ENCODE data around the gene MRNIP.
"Not testable (repeated sequence)": the region's sequence is repeated elsewhere in the genome, so short reads cannot be mapped to it uniquely, and the experiment has no call there.

MRNIP gene

DNA sequence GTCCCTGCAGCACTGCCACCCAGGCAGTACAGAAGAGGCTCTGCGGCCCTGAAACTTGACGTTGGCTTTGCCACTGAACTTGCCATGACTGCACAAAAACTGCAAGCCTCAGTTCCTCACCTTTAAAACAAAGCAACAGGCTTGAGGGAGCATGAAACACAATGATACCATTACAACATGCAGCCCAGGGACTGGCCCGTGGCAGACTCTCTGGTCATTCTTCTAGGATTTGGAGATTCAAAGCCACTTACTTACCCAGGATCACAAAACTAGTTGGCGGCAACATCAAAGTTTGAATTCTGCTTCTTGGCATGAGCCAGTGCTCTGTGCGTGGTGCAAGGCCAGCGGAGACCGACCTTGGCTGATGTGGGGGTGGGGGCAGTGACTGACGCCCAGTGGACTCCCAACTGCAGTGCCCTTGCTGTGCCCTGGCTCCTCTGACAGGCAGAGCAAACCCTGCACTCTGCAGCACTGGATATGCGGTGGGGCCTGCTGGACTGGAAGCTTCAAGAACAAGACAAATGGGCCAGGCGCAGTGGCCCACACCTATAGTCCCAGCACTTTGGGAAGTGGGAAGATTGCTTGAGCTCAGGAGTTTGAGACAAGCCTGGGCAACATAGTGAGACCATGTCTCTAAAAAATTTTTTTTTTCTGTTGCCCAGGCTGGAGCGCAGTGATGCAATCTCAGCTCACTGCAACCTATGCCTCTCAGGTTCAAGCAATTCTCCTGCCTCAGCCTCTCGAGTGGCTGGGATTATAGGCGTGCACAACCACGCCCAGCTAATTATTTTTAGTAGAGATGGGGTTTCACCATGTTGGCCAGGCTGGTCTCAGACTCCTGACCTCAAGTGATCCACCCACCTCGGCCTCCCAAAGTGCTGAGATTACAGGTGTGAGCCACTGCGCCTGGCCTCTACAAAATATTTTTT lies 19.0 kb downstream of the MRNIP start:
- DNase-seq (ENCODE audit: low spot score): no peak

DNA sequence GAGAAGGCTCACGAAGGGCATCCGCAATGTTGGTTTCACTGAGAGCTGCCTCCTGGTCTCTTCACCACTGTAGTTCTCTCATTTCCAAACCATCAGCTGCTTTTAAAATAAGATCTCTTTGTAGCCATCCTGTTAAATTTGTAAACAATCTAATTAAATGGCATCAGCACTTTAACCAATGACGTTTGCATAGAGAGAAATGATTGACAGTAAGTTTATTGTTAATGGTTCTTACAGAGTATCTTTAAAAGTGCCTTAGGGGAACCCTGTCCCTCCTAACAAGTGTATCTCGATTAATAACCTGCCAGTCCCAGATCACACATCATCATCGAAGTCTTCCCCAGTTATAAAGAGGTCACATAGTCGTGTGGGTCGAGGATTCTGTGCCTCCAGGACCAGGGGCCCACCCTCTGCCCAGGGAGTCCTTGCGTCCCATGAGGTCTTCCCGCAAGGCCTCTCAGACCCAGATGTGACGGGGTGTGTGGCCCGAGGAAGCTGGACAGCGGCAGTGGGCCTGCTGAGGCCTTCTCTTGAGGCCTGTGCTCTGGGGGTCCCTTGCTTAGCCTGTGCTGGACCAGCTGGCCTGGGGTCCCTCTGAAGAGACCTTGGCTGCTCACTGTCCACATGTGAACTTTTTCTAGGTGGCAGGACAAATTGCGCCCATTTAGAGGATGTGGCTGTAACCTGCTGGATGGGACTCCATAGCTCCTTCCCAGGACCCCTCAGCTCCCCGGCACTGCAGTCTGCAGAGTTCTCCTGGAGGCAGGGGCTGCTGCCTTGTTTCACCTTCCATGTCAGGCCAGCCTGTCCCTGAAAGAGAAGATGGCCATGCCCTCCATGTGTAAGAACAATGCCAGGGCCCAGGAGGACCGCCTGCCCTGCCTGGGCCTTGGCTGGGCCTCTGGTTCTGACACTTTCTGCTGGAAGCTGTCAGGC lies 21.3 kb downstream of the MRNIP start:
- DNase-seq (ENCODE audit: low spot score): no peak

DNA sequence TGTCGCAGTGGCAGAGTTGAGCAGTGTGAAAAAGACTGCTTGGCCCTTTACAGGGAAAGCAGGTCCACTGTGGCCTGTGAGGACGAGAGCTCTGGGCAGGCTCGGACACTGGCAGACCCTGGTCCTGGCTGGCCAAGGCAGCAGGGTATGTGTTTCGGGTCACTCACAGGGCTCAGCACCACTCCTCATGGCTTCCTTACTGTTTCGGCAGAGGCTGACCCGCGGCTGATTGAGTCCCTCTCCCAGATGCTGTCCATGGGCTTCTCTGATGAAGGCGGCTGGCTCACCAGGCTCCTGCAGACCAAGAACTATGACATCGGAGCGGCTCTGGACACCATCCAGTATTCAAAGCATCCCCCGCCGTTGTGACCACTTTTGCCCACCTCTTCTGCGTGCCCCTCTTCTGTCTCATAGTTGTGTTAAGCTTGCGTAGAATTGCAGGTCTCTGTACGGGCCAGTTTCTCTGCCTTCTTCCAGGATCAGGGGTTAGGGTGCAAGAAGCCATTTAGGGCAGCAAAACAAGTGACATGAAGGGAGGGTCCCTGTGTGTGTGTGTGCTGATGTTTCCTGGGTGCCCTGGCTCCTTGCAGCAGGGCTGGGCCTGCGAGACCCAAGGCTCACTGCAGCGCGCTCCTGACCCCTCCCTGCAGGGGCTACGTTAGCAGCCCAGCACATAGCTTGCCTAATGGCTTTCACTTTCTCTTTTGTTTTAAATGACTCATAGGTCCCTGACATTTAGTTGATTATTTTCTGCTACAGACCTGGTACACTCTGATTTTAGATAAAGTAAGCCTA lies 22.2 kb downstream of the MRNIP start:
- DNase-seq (ENCODE audit: low spot score): no peak

DNA sequence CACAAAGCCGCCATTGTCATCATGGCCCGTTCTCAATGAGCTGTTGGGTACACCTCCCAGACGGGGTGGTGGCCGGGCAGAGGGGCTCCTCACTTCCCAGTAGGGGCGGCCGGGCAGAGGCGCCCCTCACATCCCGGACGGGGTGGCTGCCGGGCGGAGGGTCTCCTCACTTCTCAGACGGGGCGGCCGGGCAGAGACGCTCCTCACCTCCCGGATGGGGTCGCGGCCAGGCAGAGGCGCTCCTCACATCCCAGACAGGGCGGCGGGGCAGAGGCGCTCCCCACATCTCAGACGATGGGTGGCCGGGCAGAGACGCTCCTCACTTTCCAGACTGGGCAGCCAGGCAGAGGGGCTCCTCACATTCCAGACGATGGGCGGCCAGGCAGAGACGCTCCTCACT lies 23.7 kb downstream of the MRNIP start:
- not testable (repeated sequence) for DNase-seq (ENCODE audit: low spot score)

DNA sequence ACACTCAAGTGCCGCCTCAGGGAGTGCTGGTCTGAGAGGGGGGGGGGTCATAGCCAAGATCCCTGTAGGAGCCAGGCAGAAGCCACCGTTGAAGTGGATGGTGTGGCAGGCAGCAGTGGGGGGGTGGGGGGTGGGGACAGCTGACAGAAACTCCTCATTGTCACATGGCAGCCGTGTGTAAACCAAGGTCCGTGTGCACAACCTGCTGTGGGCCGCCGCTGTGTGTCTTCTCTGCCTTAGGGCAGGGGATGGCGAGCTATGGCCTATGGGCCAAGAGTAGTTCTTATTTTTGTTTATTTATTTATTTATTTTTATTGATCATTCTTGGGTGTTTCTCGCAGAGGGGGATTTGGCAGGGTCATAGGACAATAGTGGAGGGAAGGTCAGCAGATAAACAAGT lies 24.5 kb downstream of the MRNIP start:
- no peak for DNase-seq (ENCODE audit: low spot score)

DNA sequence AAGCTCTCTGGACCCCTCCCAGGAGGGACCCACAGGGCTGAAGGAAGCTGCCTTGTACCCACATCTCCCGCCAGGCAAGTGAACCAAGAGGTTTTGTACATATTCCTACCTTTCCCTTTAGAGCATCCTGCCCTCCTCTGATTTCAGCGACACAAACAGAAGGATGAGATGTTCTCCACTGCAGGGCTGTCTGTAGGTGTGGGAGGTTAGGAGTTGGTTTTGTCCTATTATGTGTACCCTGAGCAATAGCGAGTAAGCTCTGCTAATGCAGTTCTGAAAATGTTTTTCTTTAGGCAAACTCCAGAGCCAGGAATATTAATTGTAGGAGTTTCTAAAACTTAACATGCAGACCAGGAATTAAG lies 24.9 kb downstream of the MRNIP start:
- DNase-seq (ENCODE audit: low spot score): no peak

DNA sequence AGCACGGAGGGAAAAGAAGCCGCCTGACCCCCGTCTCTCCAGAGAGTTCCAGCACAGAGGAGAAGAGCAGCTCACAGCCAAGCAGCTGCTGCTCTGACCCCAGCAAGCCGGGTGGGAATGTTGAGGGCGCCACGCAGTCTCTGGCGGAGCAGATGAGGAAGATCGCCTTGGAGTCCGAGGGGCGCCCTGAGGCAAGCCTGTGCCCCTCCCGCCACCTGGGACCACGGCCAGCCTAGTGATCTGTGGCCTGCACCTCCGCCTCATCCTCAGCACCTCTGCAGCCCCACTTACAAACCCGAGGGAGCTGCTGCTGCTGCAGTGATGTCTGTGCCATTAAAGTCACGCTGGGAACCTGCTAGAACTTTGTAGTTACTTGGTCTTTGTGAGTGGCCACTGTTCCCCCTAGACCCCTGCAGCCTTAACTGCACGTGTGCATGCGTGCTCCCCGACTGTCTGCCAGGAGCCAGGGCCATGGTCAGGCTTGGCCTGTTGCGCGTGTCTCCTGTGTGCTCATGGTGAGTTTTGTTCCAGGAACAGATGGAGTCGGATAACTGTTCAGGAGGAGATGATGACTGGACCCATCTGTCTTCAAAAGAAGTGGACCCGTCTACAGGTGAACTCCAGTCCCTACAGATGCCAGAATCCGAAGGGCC lies 25.4 kb downstream of the MRNIP start:
- DNase-seq (ENCODE audit: low spot score): no peak

DNA sequence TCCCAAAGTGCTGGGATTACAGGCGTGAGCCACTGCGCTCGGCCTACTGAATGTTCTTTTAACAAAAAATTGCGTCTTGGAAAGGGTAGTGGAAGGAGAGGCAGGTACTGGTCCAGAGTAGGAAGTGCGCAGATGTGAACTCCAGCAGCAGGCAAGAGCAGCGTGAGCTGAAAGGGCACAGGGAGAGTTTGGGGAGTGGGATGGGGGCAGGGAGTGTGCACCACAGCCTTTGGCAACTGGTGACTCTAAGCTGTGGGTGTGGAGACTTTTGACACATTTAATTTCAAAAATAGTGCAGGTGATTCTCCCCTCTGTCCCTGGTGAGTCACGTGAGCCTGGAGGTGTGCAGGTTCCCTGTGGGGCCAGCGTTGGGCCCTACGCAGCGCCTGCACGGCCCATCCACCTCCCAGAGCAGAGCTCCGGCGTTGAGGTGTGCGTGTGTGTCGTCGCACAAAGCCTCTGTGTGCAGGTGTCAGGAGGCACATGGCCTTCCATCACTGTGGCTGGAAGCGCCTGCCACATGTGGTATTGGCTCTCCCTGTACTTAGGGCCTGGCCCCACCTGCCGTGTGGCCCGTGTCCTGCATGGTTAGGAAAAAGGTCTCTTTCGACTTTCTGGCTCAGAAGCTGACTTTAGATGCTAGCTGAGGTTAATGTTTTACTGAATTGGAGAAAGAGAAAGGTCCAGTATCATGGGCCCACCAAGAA lies 26.4 kb downstream of the MRNIP start:
- no peak for DNase-seq (ENCODE audit: low spot score)

DNA sequence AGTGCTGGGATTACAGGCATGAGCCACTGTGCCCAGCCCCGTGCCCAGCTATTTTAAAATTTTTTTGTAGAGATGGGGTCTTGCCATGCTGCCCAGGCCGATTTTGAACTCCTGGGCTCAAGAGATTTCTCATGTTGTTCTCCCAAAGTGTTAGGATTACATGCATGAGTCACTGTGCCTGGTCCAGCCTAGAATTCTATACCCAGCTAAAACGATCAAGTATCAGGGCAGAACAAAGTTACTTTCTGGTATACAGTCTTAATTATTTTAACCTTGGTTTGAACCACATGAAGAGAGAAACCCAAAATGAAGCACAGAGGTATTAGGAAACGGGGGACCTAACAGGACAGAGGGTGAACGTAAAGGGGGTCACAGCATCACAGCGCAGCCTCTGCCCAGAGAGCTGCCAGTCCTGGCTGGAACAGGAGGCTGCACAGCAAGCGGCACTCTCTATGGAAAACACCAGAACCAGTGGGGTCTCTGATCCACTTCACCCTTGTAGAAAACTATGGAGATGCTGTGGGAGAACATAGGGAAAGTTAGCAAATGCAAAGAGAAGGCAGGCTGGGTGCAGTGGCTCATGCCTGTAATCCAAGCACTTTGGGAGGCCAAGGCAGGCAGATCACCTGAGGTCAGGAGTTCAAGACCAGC lies 27.7 kb downstream of the MRNIP start:
- DNase-seq (ENCODE audit: low spot score): no peak

DNA sequence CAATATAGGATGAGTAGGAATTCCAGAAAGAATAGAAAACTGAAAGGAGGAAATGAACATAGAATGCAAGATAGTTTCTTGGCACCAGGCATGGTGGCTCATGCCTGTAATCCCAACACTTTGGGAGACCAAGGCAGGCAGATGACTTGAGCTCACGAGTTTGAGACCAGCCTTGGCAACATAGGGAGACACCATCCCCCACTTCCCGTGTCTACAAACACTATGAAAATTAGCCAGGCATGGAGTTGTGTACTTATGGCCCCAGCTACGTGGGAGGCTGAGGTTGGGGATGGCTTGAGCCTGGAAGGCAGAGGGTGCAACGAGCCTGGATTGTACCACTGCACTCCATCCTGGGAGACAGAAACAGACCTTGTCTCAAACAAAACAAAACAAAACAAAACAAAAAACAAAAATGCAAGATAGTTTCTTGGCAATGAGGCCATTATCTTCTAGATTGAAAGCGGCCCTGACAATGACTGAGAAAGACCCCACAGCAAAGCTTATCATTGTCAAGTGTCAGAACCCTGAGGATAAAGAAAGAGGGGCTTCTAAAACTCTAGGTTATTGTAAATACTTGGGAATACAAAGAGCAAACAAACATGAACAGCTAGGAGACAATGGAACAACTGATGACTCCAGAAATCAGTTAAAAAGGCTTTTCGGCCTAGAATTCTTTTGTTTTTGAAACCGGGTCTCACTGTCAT lies 28.7 kb downstream of the MRNIP start:
- no peak for DNase-seq (ENCODE audit: low spot score)

DNA sequence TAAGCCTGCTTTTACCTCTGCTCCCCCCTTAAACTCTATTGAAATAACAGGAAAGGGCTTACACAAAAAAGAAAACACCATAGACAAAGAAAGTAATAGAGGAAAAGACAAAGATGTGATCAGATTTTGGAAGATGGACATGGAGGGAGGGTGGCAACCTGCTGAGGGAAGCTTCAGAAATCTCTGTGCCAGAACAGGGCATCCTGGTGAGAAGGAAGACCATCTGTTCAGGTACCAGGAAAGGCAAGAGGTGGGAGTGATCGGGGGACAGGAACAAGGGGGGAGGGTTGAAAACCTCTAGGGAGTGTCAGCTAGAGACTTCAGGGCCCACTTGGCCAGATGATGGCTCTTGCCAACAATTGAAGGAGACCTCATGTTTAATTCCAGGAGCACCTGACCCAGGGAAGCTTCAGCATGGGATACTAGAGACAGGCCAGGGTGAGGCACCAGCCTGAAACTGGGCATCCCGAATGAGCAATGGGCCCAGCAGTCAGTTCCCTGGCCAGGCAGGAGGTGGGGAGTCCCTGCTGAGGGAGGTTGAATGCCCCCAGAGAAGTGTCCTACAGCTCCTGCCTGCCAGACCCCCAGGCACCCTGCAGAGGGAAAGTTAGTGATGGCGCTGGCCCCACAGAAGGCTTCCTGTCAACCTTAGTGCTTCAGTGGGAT lies 29.7 kb downstream of the MRNIP start:
- DNase-seq (ENCODE audit: low spot score): no peak

DNA sequence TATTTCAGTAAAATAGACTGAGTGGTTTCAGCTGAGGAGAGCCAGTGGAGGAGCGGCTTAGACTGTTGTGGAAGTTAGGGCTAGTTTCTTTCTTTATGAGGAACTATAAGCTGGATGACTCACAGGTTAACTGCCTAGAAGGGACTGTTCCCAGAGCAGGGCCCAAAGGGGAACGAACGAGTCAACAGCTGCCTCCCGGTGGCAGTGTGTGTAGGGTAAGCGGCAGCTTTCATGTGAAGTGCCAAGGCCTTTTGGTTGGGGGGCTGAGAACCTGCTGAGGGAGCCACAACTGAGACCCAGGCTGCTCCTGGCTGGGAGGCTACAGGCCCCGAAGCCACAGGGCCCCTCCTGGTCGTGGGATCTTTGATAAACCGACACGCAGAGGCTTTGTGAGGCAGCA lies 30.9 kb downstream of the MRNIP start:
- DNase-seq (ENCODE audit: low spot score): no peak

DNA sequence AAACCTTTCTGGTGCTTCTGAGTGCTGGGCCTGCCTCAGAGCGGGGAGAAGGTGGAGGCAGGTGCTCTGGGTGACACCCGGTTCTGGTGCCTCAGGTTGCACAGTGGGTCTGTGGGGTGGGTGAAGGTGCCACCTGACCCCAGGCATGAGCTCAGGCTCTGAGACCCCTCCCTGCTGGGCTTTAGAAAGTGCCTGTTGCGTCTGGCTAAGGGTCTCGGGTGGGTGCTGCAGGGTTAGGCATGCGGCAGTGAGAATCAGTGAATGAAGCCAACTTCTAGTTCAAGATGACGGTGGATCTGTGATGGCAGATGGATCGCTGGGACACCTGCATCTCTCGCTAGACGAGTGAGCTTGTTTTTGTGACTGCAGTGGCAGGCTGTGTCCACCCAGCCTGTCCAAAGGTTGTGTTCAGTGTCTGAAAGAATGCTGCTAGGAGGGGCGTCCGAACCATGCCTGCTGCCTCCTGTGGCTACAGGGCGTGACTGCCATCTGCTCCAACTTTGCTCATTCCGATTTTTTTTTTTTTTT lies 32.9 kb downstream of the MRNIP start:
- DNase-seq (ENCODE audit: low spot score): no peak

DNA sequence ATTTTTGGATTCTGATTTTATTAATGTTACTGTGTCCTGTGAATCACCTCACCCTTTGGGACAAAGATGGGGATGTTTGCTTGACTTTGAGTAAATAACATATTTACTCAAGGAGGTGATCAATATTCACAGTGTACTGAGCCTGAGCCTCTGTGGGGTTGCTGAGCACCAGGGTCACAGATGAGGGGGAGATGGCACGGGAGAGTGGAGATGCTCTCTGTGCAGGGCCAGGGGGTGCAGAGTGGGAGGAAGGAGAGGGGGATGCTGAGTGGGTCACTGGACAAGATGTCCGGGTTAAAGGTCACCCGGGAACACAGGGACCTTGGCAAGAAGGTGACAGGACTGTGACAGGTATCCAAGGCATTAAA lies 33.9 kb downstream of the MRNIP start:
- DNase-seq (ENCODE audit: low spot score): no peak

DNA sequence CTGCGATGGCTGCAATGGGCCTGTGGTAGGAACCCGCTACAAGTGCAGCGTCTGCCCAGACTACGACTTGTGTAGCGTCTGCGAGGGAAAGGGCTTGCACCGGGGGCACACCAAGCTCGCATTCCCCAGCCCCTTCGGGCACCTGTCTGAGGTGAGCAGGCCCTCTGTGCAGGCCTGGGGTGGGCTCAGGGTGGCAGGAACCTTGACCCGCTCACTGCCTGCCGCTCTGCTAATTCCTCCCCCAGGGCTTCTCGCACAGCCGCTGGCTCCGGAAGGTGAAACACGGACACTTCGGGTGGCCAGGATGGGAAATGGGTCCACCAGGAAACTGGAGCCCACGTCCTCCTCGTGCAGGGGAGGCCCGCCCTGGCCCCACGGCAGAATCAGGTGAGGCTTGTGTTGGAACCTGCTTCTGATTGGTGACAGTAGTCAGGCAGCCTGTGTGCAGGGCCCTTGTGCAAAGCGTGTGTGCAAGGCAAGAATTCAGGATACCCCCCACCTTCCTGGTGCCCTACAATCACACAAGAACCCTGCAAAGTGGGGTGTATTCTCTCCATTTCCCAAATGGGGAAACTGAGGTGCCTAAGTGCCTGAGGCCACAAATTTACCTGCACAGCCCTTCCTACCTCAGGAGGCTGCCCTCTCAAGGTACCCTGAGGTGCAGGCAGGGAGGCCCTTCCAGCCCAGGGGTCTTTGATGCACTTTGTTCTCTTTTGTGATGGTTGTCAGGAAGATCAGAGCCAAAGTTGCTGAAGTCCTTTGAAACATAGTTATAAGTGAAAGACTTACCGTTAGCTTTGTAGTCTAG lies 34.5 kb downstream of the MRNIP start:
- DNase-seq (ENCODE audit: low spot score): no peak

DNA sequence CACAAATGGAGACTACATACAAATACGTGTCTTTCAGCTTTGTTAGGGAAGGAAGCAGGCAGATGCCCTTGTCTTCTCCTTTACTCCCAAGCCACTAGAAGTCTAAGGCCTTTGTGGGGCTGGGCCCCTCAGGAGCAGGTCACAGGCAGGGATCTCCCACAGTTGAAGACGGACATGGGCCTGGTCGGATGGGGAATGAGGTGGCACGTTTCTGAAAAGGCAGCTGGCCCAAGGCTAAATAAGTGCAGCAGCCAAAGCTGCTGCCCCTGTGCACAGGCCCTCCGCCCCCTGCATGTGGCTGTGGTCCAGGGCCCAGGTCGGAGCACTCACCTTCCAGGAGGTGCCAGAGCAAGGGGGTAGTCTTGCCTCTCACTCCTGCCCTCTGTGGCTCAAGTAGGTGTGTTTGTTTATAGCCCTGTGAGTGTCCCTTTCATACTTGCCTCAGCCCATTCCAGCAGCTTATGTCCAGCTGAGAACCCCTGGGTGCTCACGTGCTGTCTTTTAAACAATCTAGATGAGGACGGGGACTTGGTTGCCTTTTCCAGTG lies 36.1 kb downstream of the MRNIP start:
- DNase-seq (ENCODE audit: low spot score): no peak

DNA sequence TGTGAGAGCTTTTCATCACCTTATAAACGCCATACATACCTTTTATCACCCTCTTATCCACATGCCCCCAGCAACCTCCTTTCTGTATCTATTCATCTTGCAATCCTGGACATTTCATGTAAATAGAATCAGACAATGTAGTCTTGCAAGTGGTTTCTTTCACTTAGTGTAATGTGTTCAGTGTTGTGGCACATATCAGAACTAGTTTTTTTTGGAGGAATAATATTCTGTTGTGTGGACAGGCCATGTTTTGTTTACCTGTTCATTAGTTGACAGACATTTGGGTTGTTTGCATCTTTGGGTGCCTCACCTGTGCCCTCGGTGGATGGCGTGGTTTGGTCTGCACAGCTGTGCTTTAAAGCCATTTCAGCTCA lies 36.6 kb downstream of the MRNIP start:
- no peak for DNase-seq (ENCODE audit: low spot score)

Data from left forelimb (tissue), 1 donor.